HEK293 (cell line): ENCODE results near the gene FAM177B.
A peak's percentile ranks its signal among the peaks of the same experiment; 100 is the strongest.

ENCODE experiments used
- CTCF ChIA-PET: fragments of 350-600 bp; formaldehyde crosslinking; extraction: SDS; loops from one replicate; lab custom pipeline; 2021; ENCODE audit warnings: antibody characterized with exemption; lab: Yijun Ruan, JAX
- POLR2A ChIA-PET: fragments of 300-600 bp; formaldehyde crosslinking; extraction: SDS; loops from one replicate; lab custom pipeline; 2020; ENCODE audit warnings: antibody characterized with exemption, inconsistent platforms; lab: Yijun Ruan, JAX
- H3K27ac ChIP-seq: fragments of 200-500 bp; sonication (Bioruptor generic); 2 replicates; pipeline ENCODE4 v1.5.1; 2014; ENCODE audit warnings: low read depth, low read length, control low read depth, inconsistent platforms; ENCODE audit errors: extremely low read depth
- H3K36me3 ChIP-seq, 2 experiments: fragments of 200-500 bp in 1 of 2; sonication (Bioruptor generic) in 1 of 2; 1 replicate in 1 of 2; 2 replicates in 1 of 2; pipeline ENCODE4 v1.5.1; 2014 to 2017; ENCODE audit warnings: inconsistent platforms in 2 of 2, low read length in 2 of 2; ENCODE audit not compliant: control insufficient read depth in 2 of 2, insufficient read depth in 1 of 2
- H3K4me1 ChIP-seq: fragments of 200-500 bp; sonication (Bioruptor generic); 2 replicates; pipeline ENCODE4 v1.5.1; 2014; ENCODE audit warnings: mild to moderate bottlenecking, low read length, inconsistent platforms; ENCODE audit not compliant: control insufficient read depth, insufficient read depth
- H3K4me3 ChIP-seq: 2 replicates; pipeline ENCODE4 v1.5.1; 2011; ENCODE audit warnings: low read depth, mild to moderate bottlenecking, control low read depth, low read length, moderate library complexity
- H3K9me3 ChIP-seq: fragments of 200-500 bp; sonication (Bioruptor generic); 2 replicates; pipeline ENCODE4 v1.5.1; 2014; ENCODE audit warnings: low read depth, low read length, inconsistent platforms; ENCODE audit not compliant: control insufficient read depth, insufficient read depth
- AEBP2 ChIP-seq: fragments of 450-650 bp; formaldehyde crosslinking; IDR thresholded peaks from 2 replicates; pipeline ENCODE4 v1.5.1; 2016; ENCODE audit warnings: missing biosample characterization, missing genetic modification characterization, borderline replicate concordance
- OVOL3 ChIP-seq: fragments of 450-650 bp; formaldehyde crosslinking; IDR thresholded peaks from 2 replicates; pipeline ENCODE4 v1.5.1; 2016; ENCODE audit warnings: missing biosample characterization, missing genetic modification characterization
- PBX3 ChIP-seq: sonication (generic); formaldehyde crosslinking; IDR thresholded peaks from 2 replicates; pipeline ENCODE4 v1.8.1; 2022; ENCODE audit warnings: mild to moderate bottlenecking, moderate library complexity, missing genetic modification reagents
- SCRT1 ChIP-seq: fragments of 450-650 bp; formaldehyde crosslinking; IDR thresholded peaks from 2 replicates; pipeline ENCODE4 v1.5.1; 2016; ENCODE audit warnings: missing biosample characterization, missing genetic modification characterization, borderline replicate concordance
- SP2 ChIP-seq: fragments of 450-650 bp; formaldehyde crosslinking; IDR thresholded peaks from 2 replicates; pipeline ENCODE4 v1.5.1; 2016; ENCODE audit warnings: missing biosample characterization, missing genetic modification characterization
- TRIM28 ChIP-seq: IDR thresholded peaks from 2 replicates; pipeline ENCODE4 v1.6.1; 2011; ENCODE audit warnings: low read length, control low read depth, borderline replicate concordance
- ZBTB21 ChIP-seq: fragments of 450-650 bp; formaldehyde crosslinking; IDR thresholded peaks from 2 replicates; pipeline ENCODE4 v1.5.1; 2017; ENCODE audit warnings: missing biosample characterization, missing genetic modification characterization
- ZIC2 ChIP-seq: fragments of 450-650 bp; formaldehyde crosslinking; IDR thresholded peaks from 2 replicates; pipeline ENCODE4 v1.5.1; 2016; ENCODE audit warnings: missing biosample characterization, missing genetic modification characterization
- ZNF23 ChIP-seq: fragments of 450-650 bp; formaldehyde crosslinking; IDR thresholded peaks from 2 replicates; pipeline ENCODE4 v1.5.1; 2016; ENCODE audit warnings: missing biosample characterization, missing genetic modification characterization, borderline replicate concordance
- ZNF37A ChIP-seq: fragments of 450-650 bp; IDR thresholded peaks from 2 replicates; pipeline ENCODE4 v1.5.1; 2018; ENCODE audit warnings: missing biosample characterization, missing genetic modification characterization
- ZNF518A ChIP-seq: fragments of 450-650 bp; formaldehyde crosslinking; conservative IDR thresholded peaks from 2 replicates; pipeline ENCODE4 v1.5.1; 2016; ENCODE audit warnings: low read depth, missing biosample characterization, missing genetic modification characterization
- ZNF521 ChIP-seq: fragments of 450-650 bp; formaldehyde crosslinking; IDR thresholded peaks from 2 replicates; pipeline ENCODE4 v1.5.1; 2017; ENCODE audit warnings: missing biosample characterization, mild to moderate bottlenecking, missing genetic modification characterization
- ZNF596 ChIP-seq: fragments of 450-650 bp; IDR thresholded peaks from 2 replicates; pipeline ENCODE4 v1.5.0; 2018; ENCODE audit warnings: missing biosample characterization, mild to moderate bottlenecking, missing genetic modification characterization, moderate library complexity
- ZNF843 ChIP-seq: fragments of 450-650 bp; formaldehyde crosslinking; IDR thresholded peaks from 2 replicates; pipeline ENCODE4 v1.5.1; 2016; ENCODE audit warnings: missing biosample characterization, missing genetic modification characterization
- ZSCAN4 ChIP-seq: fragments of 450-650 bp; formaldehyde crosslinking; IDR thresholded peaks from 2 replicates; pipeline ENCODE4 v1.5.1; 2017; ENCODE audit warnings: missing biosample characterization, missing genetic modification characterization

The FAM177B gene

GRCh38 chr1:222754366-222755139 lies 17.6 kb downstream of the FAM177B start:
- ChIA-PET POLR2A (interaction anchor here (0.8 to 1.1 kb wide), 2 partner anchors 11 to 39 kb away, joined by 3 to 5 read pairs; no protein-coding TSS in a partner anchor), CTCF (interaction anchor here (0.8 kb wide), 1 partner anchor 16 kb away, joined by 4 read pairs; no protein-coding TSS in a partner anchor)
- H3K4me3 ChIP-seq: no peak overlapping the region
- H3K36me3 ChIP-seq: no peaks in the 10 kb centered on the region
- no peak overlapping the region for H3K27ac ChIP-seq
- H3K4me1 ChIP-seq: no peaks in the 10 kb centered on the region
- TF ChIP-seq ZBTB21 (tag by site-specific recombination) (no peak), ZNF23 (tag by site-specific recombination) (no peak), ZNF37A (no peak), OVOL3 (tag by site-specific recombination) (no peak), PBX3 (CRISPR knock-in tag) (no peak), ZNF521 (tag by site-specific recombination) (no peak), ZIC2 (tag by site-specific recombination) (peak; percentile 29; the same call in 1 of the 2 replicates), SCRT1 (no peak), ZNF596 (tag by site-specific recombination) (no peak), AEBP2 (no peak), TRIM28 (peak; percentile 55; the same call in 1 of the 2 replicates), ZNF518A (tag by site-specific recombination) (no peak), SP2 (tag by site-specific recombination) (no peak)
- no peaks in the 10 kb centered on the region for H3K9me3 ChIP-seq

- H3K9me3 ChIP-seq: no peaks in the 10 kb centered on the region
- H3K4me3 ChIP-seq: no peak overlapping the region
- ChIA-PET CTCF (interaction anchor here (0.6 to 1.2 kb wide), 3 partner anchors 58 to 606 kb away, joined by 3 to 4 read pairs (median 3); no protein-coding TSS in a partner anchor), POLR2A (no interaction called here)
- no peaks in the 10 kb centered on the region for H3K4me1 ChIP-seq
- no peaks in the 10 kb centered on the region for H3K36me3 ChIP-seq
- no peak overlapping the region for H3K27ac ChIP-seq
- TF ChIP-seq ZSCAN4 (tag by site-specific recombination) (no peak), ZNF843 (tag by site-specific recombination) (no peak)
- TF ChIP-seq, all 188 proteins: peak for 0
These were observed 20.8 kb downstream of the FAM177B start for GRCh38 chr1:222757646-222758268.
